ENCODE measurements around the gene DENND1A. TPM values are rescaled to one million over a fixed set of nuclear protein-coding genes. Genes with fewer than 3 reads are reported as not detected.

DENND1A gene
- total RNA-seq, 1 experiment from 2014 or later: 29.7 TPM

- H2AFZ ChIP-seq (ENCODE audit: low read length): no peak overlapping the region
- DNase-seq (no peak), ATAC-seq (no peak)
- H3F3A ChIP-seq (ENCODE audit: low read length, unreplicated experiment): no peaks in the 10 kb centered on the region
- TF ChIP-seq EZH2 (IDR thresholded peaks at IDR 0.05; ENCODE audit: low read length, unreplicated experiment) (no peak), CTCF (conservative IDR thresholded peaks at IDR 0.05; ENCODE audit: low read depth, low read length) (no peak), EZH2phosphoT487 (IDR thresholded peaks at IDR 0.05; ENCODE audit: borderline replicate concordance, low read length) (no peak)
- POLR2A ChIA-PET (ENCODE audit: unreplicated experiment): no interaction called here
- H3K27ac ChIP-seq (ENCODE audit: low read length): no peak overlapping the region
- H3K9me3 ChIP-seq (ENCODE audit: low read length): no peaks in the 10 kb centered on the region
- H3K27me3 ChIP-seq (ENCODE audit: low read length): no peaks in the 10 kb centered on the region
- BruUV-seq (replicated peaks): no TSS peak
- H3K9ac ChIP-seq (ENCODE audit: low read length): no peak overlapping the region
- H3K4me2 ChIP-seq (ENCODE audit: low read length): no peak overlapping the region
- H3K79me2 ChIP-seq (ENCODE audit: low read length): no peaks in the 10 kb centered on the region
- CTCF ChIA-PET: no interaction called here
- no peaks in the 10 kb centered on the region for H3K36me3 ChIP-seq (ENCODE audit: low read depth, low read length)
- no peak overlapping the region for H3K4me3 ChIP-seq (ENCODE audit: low read length)
- H3K4me1 ChIP-seq (ENCODE audit: insufficient read depth, low read length): no peaks in the 10 kb centered on the region
- intact Hi-C loops (cut with micrococcal nuclease): no loop called here
- no peaks in the 10 kb centered on the region for H4K20me1 ChIP-seq (ENCODE audit: low read length)
- no peaks in the 10 kb centered on the region for H3K9me2 ChIP-seq (replicated peaks; ENCODE audit: low read length)
Observed at GRCh38 chr9:123763910-123764588, 165.9 kb downstream of the DENND1A start.

- ATAC-seq: no peak
- TF ChIP-seq CTCF (conservative IDR thresholded peaks at IDR 0.05; ENCODE audit: low read depth, low read length) (no peak), EZH2 (IDR thresholded peaks at IDR 0.05; ENCODE audit: low read length, unreplicated experiment) (no peak)
- CTCF ChIA-PET: no interaction called here
Observed at GRCh38 chr9:123761905-123762605, 167.9 kb downstream of the DENND1A start.

GRCh38 chr9:123757960-123758359, 172.0 kb downstream of the DENND1A start:
- TF ChIP-seq CTCF (conservative IDR thresholded peaks at IDR 0.05; ENCODE audit: low read depth, low read length) (no peak), EZH2phosphoT487 (IDR thresholded peaks at IDR 0.05; ENCODE audit: borderline replicate concordance, low read length) (no peak), EZH2 (IDR thresholded peaks at IDR 0.05; ENCODE audit: low read length, unreplicated experiment) (no peak)
- Histone ChIP-seq H3F3A (ENCODE audit: low read length, unreplicated experiment) (no peaks in the 10 kb centered on the region), H3K27ac (ENCODE audit: low read length) (no peak overlapping the region), H2AFZ (ENCODE audit: low read length) (no peak overlapping the region), H3K4me2 (ENCODE audit: low read length) (no peak overlapping the region), H3K4me1 (ENCODE audit: insufficient read depth, low read length) (no peaks in the 10 kb centered on the region), H3K36me3 (ENCODE audit: low read depth, low read length) (no peaks in the 10 kb centered on the region), H3K79me2 (ENCODE audit: low read length) (no peaks in the 10 kb centered on the region), H3K9me3 (ENCODE audit: low read length) (no peaks in the 10 kb centered on the region), H4K20me1 (ENCODE audit: low read length) (no peaks in the 10 kb centered on the region), H3K4me3 (ENCODE audit: low read length) (no peak overlapping the region), H3K9ac (ENCODE audit: low read length) (no peak overlapping the region), H3K27me3 (ENCODE audit: low read length) (no peaks in the 10 kb centered on the region), H3K9me2 (replicated peaks; ENCODE audit: low read length) (no peaks in the 10 kb centered on the region)
- ATAC-seq: no peak
- no TSS peak for BruUV-seq (replicated peaks)
- ChIA-PET POLR2A (ENCODE audit: unreplicated experiment) (no interaction called here), CTCF (interaction anchor here (0.6 kb wide), 1 partner anchor 522 kb away, joined by 4 read pairs; no protein-coding TSS in a partner anchor)
- intact Hi-C loops (cut with micrococcal nuclease): no loop called here
- no peak for DNase-seq

More at GRCh38 chr9:123761905-123762605, 167.9 kb downstream of the DENND1A start:
- Histone ChIP-seq H3K4me3 (ENCODE audit: low read length) (no peak overlapping the region), H3K4me2 (ENCODE audit: low read length) (no peak overlapping the region), H3K4me1 (ENCODE audit: insufficient read depth, low read length) (no peaks in the 10 kb centered on the region), H3F3A (ENCODE audit: low read length, unreplicated experiment) (no peaks in the 10 kb centered on the region), H3K36me3 (ENCODE audit: low read depth, low read length) (no peaks in the 10 kb centered on the region), H3K9me3 (ENCODE audit: low read length) (no peaks in the 10 kb centered on the region), H3K9me2 (replicated peaks; ENCODE audit: low read length) (no peaks in the 10 kb centered on the region), H3K27ac (ENCODE audit: low read length) (no peak overlapping the region), H3K79me2 (ENCODE audit: low read length) (no peaks in the 10 kb centered on the region), H2AFZ (ENCODE audit: low read length) (no peak overlapping the region), H3K27me3 (ENCODE audit: low read length) (no peaks in the 10 kb centered on the region), H3K9ac (ENCODE audit: low read length) (no peak overlapping the region), H4K20me1 (ENCODE audit: low read length) (no peaks in the 10 kb centered on the region)
- POLR2A ChIA-PET (ENCODE audit: unreplicated experiment): no interaction called here
- intact Hi-C loops (cut with micrococcal nuclease): no loop called here
- BruUV-seq (replicated peaks): no TSS peak
- no peak for DNase-seq

Data from PC-3 (cell line).